GM21367 (cell line): ENCODE data around the gene CLEC18A.
"Not testable (repeated sequence)": the region's sequence is repeated elsewhere in the genome, so short reads cannot be mapped to it uniquely, and the experiment has no call there.

Source experiments
- ATAC-seq: cut with Tn5 transposase; IDR thresholded peaks from one replicate; pipeline ENCODE4 v1.9.1; 2021; ENCODE audit not compliant: unreplicated experiment

Gene CLEC18A

DNA sequence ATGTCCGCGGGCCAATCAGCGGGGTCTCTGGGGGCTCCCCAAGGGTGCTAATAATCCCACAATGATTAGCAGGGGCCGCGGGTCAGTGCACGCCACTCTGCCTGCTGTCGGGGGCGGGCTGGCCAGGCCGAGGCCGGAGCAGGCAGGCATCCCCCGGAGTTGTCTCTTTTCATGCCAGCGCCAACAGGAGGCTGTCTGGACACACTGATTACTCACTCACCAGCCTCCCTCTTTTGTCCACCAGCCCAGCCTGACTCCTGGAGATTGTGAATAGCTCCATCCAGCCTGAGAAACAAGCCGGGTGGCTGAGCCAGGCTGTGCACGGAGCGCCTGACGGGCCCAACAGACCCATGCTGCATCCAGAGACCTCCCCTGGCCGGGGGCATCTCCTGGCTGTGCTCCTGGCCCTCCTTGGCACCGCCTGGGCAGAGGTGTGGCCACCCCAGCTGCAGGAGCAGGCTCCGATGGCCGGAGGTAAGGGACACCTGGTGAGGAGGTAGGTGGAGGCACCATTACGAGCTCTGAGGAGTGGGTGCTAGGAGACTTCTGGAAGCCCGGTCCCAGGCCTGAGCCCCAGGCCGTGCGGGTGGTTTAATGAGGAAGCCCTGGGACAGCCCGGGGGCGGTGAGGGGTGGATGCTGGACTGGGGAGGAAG lies at the start of gene CLEC18A:
Gene CLEC18A, plus strand, starts transcription at position 318 of the 655 bp plus-strand sequence. Its CDS starts 33 bp downstream, at position 351.
- not testable (repeated sequence) for ATAC-seq

DNA sequence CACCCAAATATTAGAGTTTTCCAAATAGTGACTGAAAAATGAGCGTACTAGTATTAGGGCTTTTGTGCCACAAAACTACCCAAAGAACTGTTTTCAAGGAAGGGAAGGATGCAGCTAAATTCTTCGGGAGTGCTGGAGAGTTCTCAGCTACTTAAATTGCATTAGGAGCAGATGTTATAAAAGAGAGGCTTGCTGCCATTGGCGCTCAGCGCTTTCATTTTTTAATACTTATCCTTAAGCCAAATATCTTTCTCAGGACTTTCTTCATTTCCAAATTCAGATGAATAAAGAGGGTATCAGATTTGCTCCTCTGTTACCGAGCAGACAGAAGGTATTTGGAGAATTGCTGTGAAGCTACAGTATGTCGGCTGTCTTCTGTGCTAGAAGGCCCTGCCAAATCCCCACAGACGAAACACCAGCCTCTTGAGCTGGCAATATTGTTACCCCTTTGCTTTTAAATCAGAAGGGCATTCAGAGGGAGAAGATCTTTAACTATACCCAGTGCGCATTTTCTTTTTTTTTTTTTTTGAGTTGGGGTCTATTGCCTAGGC lies 47.2 kb upstream of the CLEC18A start:
- no peak for ATAC-seq

- no peak for ATAC-seq
Measured at GRCh38 chr16:69904495-69905170, 46.5 kb upstream of the CLEC18A start.

DNA sequence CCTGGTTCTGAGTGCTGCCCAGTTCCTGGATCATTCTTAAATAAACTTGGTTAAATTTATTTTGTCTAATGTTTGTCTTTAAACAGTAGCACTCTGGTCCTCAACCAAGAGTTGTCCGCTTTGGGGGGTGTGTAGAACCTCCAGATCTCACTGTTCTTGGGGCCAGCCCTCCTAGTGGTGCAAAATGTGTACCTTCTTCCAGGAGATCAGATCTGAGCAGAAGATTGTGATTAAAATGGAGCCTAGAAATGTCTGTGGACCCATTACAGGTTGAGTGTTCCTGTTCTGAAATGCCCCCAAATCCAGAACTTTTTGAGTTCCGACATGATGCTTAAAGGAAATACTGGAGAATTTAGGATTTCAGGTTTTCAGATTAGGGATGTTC lies 46.0 kb upstream of the CLEC18A start:
- ATAC-seq: no peak

GRCh38 chr16:69906838-69907401 lies 44.2 kb upstream of the CLEC18A start:
- no peak for ATAC-seq

DNA sequence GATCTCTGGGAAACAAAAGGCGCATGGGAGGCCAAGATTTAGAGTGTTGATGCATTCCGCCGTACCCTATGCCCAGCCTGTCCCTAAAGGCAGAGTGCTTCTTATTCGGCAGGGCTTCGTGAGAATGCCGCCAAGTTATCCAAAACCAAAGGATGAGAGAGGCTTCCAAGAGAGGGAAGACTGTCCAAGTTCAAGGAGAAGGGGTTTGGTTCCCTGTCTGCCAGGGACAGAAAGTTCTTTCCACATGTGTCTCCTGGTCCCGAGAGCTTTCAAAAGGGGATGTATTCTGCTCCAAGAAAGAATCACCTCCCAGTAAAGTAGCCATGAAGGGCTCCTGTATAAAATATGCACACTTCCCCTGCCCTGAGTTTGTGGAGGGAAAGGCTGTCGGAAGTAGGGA lies 42.1 kb upstream of the CLEC18A start:
- no peak for ATAC-seq

- no peak for ATAC-seq
Measured at GRCh38 chr16:69909760-69910159, 41.4 kb upstream of the CLEC18A start.

- ATAC-seq: no peak
Measured at GRCh38 chr16:69910964-69911363, 40.2 kb upstream of the CLEC18A start.

DNA sequence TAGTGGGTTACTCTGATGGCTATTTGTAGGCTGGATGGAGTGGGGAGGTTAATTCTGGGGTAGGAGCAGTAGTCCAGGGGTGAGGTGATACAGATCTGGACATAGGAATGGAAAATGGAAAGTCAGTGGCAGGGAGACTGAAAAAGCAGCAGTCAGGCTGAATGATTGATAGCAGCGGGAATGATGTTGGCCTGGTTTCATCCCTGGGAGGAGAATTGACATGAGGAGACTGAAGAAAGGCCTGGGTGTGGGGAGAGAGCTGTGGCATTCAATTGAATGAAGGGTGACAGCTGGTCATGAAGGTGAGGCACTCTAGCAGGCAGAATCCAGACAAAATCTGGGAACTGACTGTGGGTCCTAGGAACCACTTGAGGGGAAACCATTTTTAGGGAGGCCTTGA lies 34.7 kb upstream of the CLEC18A start:
- ATAC-seq: no peak

DNA sequence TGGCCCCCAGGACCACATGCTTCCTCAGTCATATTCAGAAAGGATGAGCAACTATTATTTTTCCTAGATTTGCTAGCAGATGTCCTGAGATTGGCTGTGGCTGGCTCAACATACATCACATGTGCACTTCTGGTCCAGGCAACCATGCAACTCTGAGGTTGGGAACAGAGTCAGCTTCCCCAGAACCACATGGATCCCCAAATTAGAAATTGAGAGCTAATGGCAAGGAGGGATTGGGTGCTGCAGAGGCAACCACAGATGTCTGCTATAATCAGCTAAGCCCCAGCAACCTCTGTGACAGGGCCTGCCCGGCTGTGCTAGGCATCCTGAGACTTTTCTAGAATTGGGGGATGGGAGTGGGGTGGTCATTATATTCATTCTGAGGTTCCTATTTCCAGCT lies 33.8 kb upstream of the CLEC18A start:
- no peak for ATAC-seq

- ATAC-seq: no peak
Measured at GRCh38 chr16:69917739-69918138, 33.4 kb upstream of the CLEC18A start.

GRCh38 chr16:69918241-69918640 lies 32.9 kb upstream of the CLEC18A start:
- no peak for ATAC-seq

DNA sequence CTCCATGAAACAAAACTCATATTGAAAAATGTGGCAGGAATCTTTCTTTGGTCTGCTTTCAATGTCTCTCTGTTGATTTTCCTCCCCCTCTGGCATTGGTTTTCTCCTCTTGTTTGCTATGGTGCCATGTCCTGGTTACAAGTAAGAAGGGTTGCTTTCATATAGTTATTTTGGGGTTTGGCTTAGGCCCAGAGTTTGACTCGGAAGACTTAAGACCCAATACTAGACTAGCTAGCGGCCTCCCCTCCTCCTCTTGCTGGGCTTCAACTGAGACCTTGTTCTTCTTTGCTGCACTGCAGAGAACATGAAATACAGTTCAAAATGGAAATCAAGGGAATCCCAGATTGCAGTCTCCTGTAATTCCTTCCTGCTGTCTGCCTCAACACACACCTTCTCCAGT lies 30.0 kb upstream of the CLEC18A start:
- ATAC-seq: no peak

GRCh38 chr16:69922200-69922599 lies 28.9 kb upstream of the CLEC18A start:
- ATAC-seq: no peak

DNA sequence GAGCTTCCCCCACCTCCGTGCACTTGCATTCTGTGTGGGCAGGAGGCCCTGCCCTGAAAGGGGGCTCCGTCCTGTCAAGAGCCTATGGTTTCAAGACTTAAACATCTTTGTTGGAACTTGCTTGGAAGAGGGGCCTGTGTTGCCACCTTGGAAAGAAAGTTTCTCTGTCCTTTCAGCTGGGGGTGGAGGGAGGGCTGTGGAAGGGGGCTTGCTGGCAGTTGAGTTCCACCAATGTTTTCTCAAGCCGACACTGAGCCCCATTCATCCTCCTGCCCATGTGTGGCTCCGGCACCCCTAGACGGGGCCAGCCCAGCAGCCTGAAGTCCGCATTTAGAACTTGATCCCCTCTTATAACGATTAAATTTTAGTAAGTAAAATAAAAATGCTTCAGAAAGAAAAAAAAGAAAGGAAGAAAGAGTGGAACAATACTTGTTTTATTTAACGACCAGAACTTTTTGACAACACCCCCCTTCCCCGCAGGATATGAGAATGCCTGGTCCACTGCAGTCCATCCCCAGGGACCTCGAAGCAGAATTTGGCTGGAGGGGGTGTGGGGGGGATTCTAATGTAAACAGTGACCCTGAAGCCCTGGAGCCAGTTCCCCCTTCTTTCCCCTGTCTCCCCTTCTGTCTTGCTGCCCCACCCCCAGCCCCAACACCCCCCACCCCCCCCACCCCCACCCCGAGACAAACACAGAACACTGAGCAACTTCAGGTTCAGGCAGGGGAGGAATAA lies 26.9 kb upstream of the CLEC18A start:
- ATAC-seq: no peak

- no peak for ATAC-seq
Measured at GRCh38 chr16:69924777-69925191, 26.4 kb upstream of the CLEC18A start.

DNA sequence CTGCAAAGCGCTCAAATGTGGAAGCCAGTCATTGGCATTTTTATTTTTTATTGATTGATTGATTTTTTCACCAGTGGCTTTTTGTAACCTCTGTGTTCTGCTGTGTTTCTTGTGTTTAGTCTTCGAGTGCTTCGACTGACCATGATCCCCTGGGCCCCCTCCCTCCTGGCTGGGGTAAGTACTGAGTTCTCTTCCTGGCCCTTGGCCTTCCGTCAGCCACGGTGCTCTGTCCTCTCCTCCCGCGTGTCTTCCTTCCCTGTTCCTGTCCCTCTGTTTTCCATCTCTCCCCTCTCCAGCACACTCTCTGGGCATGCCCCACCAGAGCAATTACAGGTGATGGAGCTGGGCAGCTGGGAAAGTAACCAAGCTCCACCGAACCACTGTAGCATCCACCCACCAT lies 25.8 kb upstream of the CLEC18A start:
- no peak for ATAC-seq

GRCh38 chr16:69926241-69926640 lies 24.9 kb upstream of the CLEC18A start:
- no peak for ATAC-seq

- no peak for ATAC-seq
Measured at GRCh38 chr16:69927056-69927757, 23.9 kb upstream of the CLEC18A start.

- no peak for ATAC-seq
Measured at GRCh38 chr16:69928856-69929400, 22.2 kb upstream of the CLEC18A start.

DNA sequence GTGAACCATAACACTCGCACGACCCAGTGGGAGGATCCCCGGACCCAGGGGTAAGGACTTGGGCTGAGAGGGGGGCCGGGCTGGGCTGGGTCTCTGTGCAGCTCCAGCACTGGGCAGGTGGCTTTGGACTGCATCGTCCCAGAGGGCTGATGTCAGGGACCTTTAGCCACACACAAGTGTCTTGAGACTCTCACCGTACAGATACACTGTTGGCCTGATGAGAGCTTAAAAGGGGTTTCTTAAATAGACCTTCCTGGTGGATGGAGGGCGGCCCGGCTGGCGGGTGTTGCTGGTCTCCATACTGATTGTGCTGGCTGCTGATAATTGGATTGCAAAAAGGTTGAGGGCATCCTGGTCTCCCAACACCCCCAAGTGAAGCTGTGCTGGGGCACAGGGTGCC lies 21.7 kb upstream of the CLEC18A start:
- no peak for ATAC-seq
